A549 treated with AZD9567 at 1 μM for 4 hours (cell line): Measurements from ENCODE around the gene PDZRN3. TPM values are rescaled to one million over a fixed set of nuclear protein-coding genes. Genes with fewer than 3 reads are reported as not detected.

Experiments
- total RNA-seq: library from RNA; stranded (reverse); fragments of 200-300 nt; extraction: Qiagen RNA extraction; gene quantifications from 5 replicates; pipeline ENCODE4 v1.2.3, GENCODE V29; 2022; ENCODE audit not compliant: insufficient read depth

The PDZRN3 gene
- total RNA-seq, result not detected in 5 replicates

GRCh38 chr3:73624821-73625665, at the start of gene PDZRN3:
Gene PDZRN3 (minus strand): TSS chr3:73624941.

